GM18498 (cell line): ENCODE data around the gene KRTAP10-6.
"Not testable (repeated sequence)": the region's sequence is repeated elsewhere in the genome, so short reads cannot be mapped to it uniquely, and the experiment has no call there.

Experiments used
- ATAC-seq: cut with Tn5 transposase; IDR thresholded peaks from one replicate; pipeline ENCODE4 v1.9.1; 2021; ENCODE audit warnings: mild to moderate bottlenecking, moderate library complexity; ENCODE audit not compliant: unreplicated experiment

The KRTAP10-6 gene

DNA sequence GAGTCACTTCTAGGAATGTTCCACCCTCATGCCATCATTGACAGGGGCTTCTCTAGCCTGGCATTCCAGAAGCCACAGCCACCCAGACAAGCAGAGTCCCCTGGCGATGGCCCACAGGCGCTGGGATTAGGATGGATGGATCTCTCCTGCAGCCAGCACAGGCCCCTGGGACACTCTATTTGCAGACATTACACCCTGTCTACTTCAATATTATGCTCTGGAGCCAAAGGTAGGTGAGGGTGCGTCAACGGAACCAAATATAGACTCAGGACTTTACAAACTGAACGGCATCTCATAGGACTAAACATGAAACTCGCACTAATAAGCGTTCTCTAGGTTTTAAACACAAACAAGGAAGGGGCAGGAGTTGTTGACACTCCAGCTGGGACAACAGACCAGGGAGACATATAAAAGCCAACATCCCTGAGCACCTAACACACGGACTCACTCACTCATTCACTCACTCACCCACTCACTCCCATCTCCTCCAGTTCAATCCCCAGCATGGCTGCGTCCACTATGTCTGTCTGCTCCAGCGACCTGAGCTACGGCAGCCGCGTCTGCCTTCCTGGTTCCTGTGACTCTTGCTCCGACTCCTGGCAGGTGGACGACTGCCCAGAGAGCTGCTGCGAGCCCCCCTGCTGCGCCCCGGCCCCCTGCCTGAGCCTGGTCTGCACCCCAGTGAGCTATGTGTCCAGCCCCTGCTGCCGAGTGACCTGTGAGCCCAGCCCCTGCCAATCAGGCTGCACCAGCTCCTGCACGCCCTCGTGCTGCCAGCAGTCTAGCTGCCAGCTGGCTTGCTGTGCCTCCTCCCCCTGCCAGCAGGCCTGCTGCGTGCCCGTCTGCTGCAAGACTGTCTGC, 8.0 kb upstream of the KRTAP10-6 start, which contains the start of gene KRTAP10-7:
TSS of gene KRTAP10-7 (plus strand) at position 480 of the 861 bp plus-strand sequence. CDS start at position 505, 25 bp downstream.
- ATAC-seq: not testable (repeated sequence)

DNA sequence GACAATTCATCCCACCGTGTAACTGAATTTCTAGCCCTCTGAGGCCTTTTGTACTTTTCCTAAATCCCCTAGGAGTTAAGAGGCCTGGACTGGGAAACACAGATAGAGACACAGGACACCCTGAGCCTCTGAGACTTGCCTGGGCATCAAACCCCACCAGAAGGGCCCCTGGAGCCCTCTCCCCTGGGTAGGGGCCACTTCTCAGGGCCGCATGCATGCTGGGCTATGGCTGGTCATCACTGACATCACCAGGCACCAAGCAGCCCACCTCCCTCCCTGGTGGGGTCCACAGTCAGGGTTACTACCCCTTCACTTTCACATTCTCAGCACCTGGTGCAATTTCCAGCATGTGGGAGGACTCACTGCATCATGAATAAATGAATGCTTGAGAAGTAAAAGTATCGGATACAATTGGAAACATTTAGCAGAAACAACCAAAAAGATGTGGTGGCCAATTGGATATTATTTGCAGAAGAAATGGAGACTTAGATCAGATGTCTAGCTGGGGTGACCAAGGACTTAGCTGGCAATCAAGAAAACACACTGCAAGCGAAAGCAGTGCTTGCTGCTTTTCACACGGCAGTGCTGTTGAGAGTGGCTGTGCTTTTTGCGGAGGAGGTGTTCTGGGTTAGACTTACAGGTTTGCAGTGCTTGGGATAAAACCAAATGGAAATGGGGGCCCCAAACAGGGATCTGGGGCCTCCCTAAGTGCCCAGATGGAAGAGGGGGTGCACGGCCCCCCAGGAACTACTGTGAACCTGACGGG, 7.1 kb upstream of the KRTAP10-6 start:
- no peak for ATAC-seq

- no peak for ATAC-seq
Observed at GRCh38 chr21:44598061-44598460, 5.8 kb upstream of the KRTAP10-6 start.

GRCh38 chr21:44596068-44596725, 3.9 kb upstream of the KRTAP10-6 start:
- no peak for ATAC-seq

GRCh38 chr21:44595524-44595923, 3.2 kb upstream of the KRTAP10-6 start:
- no peak for ATAC-seq

- ATAC-seq: no peak
Observed at GRCh38 chr21:44594406-44594916, 2.2 kb upstream of the KRTAP10-6 start.

- ATAC-seq: no peak
Observed at GRCh38 chr21:44593598-44594405, 1.5 kb upstream of the KRTAP10-6 start.

DNA sequence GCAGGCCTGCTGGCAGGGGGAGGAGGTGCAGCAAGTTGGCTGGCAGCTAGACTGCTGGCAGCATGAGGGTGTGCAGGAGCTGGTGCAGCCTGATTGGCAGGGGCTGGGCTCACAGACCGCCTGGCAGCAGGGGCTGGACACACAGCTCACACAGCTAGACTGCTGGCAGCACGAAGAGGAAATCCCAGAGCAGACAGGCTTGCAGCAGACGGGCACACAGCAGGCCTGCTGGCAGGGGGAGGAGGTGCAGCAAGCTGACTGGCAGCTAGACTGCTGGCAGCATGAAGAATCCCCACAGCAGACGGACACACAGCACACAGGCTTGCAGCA, 539 bp downstream of the KRTAP10-6 start:
- not testable (repeated sequence) for ATAC-seq

- not testable (repeated sequence) for ATAC-seq
Observed at GRCh38 chr21:44590897-44591800, 1.2 kb downstream of the KRTAP10-6 start.

- no peak for ATAC-seq
Observed at GRCh38 chr21:44590311-44590721, 2.0 kb downstream of the KRTAP10-6 start.

DNA sequence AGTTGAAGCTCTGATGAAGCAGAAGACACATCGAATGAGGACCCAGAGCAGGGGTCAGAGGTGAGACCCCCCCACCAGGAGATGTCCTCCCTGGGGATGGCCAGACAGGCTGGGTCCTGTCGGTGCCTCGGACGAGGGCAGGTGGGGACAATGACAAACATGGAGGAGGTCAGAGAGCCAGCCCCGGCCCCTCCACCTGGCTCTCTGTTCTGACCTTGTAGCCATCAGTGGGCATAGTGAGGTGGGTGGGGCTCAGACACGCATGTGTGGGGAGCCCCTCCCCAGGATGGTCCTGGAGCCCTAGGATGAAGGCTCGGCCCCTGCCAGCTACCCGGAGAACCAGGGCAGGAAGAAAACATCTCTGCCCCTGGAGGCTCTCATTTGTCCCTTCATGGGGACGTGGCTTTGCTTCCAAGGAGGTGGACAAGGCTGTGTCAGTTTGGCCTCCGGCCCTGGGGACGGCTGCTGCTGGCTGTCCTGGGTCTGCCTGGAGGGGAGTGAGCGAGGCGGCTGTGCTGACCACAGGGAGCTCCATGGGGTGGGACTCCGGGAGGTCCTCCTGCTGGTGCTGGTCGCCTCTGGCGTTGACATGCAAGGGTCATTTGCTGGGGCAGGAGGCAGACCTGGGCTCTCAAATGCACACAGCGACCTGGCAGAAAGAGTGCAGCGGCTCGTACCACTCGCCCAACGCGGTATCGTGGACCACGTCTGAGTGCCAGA, 2.6 kb downstream of the KRTAP10-6 start:
- no peak for ATAC-seq

DNA sequence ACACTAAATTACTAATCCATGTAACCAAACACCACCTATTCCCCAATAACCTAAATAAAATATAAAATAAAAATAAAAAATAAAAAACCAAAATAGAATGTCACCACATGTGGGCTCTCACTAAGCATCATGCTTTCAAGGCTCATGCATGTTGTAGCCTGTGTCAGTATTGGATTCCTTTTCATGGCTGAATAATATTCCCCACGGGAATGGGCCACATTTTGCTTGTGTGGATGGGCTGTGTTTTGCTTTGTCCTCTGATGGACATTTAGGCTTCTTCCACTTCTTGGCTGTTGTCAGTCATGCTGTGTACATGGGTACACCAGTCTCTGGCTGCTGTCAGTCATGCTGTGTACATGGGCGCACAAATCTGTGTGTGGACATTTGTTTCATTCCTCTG, 3.2 kb downstream of the KRTAP10-6 start:
- no peak for ATAC-seq

GRCh38 chr21:44585892-44586291, 6.4 kb downstream of the KRTAP10-6 start:
- ATAC-seq: no peak

DNA sequence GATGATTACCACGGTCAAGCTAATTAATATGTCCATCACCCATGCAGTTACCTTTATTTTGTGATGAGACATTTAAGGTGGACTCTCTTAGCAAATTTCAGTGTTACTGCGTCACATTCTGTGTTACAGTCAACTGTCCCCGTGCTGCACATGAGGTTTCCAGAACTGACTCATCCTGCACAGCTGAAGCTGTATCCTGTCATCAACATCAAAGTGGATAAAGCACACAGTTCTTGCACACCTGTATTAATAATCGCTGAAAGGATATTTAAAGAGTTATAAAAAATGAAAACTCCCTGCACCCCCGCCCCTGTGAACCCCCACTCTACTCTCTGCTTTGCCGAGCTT, 8.5 kb downstream of the KRTAP10-6 start:
- no peak for ATAC-seq

GRCh38 chr21:44583089-44583799, 9.1 kb downstream of the KRTAP10-6 start:
- ATAC-seq: no peak

DNA sequence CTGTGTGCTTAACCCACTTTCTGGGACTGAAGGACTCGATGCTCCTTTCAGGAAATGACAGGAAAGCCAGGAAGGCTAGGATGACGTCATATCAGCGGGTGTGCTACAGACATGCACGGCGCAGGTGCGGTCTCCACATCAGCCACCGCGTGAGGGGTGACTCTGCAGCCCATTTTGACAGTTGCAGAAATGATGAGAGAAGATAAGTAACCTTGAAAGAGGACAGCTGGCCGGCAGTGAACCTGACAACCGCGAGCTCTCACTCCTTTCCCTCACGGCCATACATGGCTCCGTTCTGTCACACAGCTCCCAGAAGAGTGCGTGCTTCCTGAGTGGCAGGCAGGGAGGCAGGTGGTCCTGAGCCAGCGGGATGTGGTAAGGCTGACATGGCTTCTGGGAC, 10.2 kb downstream of the KRTAP10-6 start:
- ATAC-seq: no peak

DNA sequence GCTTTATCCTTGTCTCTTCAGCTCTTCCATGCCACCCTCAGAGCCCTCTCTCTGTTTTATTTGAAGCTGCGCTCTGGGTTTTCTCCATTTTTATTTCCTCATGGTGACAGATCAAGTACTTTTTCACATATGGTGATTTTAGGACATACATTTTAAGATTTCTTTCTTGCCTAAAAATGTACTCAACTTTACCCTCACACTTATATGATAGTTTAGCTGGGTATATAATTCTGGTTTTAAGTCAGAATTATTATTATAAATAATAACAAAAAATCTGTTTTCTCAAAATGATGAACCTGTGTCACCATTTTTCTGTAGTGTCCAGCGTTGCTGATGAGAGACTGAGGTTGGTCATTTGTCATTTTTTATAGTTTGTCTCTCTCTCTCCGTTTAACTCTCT, 11.1 kb downstream of the KRTAP10-6 start:
- no peak for ATAC-seq

DNA sequence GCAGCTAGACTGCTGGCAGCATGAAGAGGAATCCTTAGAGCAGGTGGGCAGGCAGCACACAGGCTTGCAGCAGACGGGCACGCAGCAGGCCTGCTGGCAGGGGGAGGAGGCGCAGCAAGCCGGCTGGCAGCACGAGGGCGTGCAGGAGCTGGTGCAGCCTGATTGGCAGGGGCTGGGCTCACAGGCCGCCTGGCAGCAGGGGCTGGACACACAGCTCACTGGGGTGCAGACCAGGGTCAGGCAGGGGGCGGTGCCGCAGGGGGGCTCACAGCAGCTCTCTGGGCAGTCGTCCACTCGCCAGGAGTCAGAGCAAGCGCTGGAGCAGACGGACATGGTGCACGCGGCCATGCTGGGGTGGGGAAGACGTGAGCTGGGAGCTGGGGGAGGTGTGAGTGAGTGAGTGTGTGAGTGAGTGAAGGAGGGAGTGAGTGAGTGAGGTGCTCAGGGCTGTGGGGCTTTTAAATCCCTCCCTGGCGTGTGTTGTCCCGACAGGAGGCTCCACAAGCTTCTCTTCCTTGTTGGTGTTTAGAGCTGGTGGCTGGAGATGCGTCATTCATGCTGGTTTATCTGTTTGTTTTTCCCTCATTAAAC, 12.0 kb downstream of the KRTAP10-6 start, which contains the start of gene KRTAP10-5:
TSS of gene KRTAP10-5 (minus strand) at position 374 of the 591 bp plus-strand sequence. CDS start at position 348, 26 bp downstream.
- ATAC-seq: not testable (repeated sequence)
